Fibroblast of pulmonary artery (primary cell): Measurements from ENCODE around the gene GKN1.

Experiments used
- DNase-seq: peaks from one replicate; pipeline ENCODE4 v3.0.0-alpha.2; 2010; ENCODE audit warnings: low read depth
- H3K4me3 ChIP-seq: replicated peaks from 2 replicates; pipeline ENCODE4 v1.5.1; 2011; ENCODE audit warnings: low read depth, mild to moderate bottlenecking, control low read depth, low read length, moderate library complexity
- CTCF ChIP-seq: IDR thresholded peaks from 2 replicates; pipeline ENCODE4 v1.5.1; 2011; ENCODE audit warnings: mild to moderate bottlenecking, control low read depth, low read length, inconsistent platforms; ENCODE audit errors: missing control alignments

The GKN1 gene

GRCh38 chr2:69012310-69013141 is 38.1 kb downstream of the GKN1 start:
- peak overlapping the region; percentile 95 for H3K4me3 ChIP-seq
- TF ChIP-seq CTCF: peak; percentile 64
- peak; percentile 88 for DNase-seq

GRCh38 chr2:69013142-69013839 is 38.9 kb downstream of the GKN1 start, which contains the start of gene ANTXR1:
Gene ANTXR1 (plus strand): TSS chr2:69013179. CDS start chr2:69013500, 321 bp downstream.
- no peak for TF ChIP-seq CTCF
- DNase-seq: peak; percentile 85
- H3K4me3 ChIP-seq: peak within 1 kb of the TSS; percentile 95

GRCh38 chr2:69013840-69014821 is 39.7 kb downstream of the GKN1 start:
- peak overlapping the region; percentile 95 for H3K4me3 ChIP-seq
- peak; percentile 69 for DNase-seq
- peak; percentile 14 for TF ChIP-seq CTCF

DNA sequence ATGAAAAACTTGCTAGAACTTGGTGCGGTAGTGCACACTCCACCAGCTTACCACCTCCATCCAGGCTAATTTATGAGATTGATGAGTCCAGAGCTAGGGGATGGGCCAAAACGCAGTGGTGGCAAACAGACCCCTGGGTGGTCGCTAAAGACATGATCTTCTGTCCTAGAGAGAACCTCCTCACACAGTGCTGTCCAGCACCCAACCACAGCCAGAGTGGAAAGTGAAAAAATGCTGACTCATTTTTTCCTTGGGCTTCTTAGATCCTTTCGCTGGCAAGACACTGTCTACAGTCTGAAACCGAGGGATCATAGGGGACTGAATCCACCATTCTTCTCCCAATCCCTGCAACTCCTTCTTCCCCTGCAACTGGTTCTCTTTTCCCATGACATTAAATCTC is 42.6 kb downstream of the GKN1 start:
- peak; percentile 73 for DNase-seq
- TF ChIP-seq CTCF: no peak
- H3K4me3 ChIP-seq: peak overlapping the region; percentile 95

DNA sequence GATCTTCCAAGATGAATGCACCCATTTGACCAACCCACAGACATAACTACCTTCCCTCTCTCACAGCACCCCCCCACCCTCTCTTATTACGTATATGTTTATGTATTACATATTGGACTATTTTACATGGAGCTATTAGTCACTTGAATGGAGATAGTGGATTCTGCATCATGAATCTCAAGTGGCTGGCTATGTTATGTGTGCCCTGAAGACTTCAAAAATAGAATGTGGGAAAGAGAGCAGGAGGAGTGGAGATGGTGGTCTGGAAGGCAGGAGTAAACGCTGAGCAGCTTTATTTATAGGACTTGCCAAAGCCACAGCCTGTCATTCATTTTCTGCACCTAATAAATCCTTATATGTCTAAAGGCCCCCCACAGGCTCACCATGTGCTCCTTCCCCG is 43.4 kb downstream of the GKN1 start:
- no peak for DNase-seq
- H3K4me3 ChIP-seq: no peak overlapping the region
- no peak for TF ChIP-seq CTCF

GRCh38 chr2:69018678-69019095 is 44.3 kb downstream of the GKN1 start:
- no peak for TF ChIP-seq CTCF
- no peak for DNase-seq
- H3K4me3 ChIP-seq: no peak overlapping the region
